ENCODE results near the gene UBE2G2. TPM values are rescaled to one million over a fixed set of nuclear protein-coding genes. Genes with fewer than 3 reads are reported as not detected.
A peak's percentile ranks its signal among the peaks of the same experiment; 100 is the strongest.

The UBE2G2 gene
- total RNA-seq (10 to 100 TPM; 53.0 to 62.6 TPM), polyA plus RNA-seq (ENCODE audit: insufficient read length in 2 of 2) (100 to 1,000 TPM in 1 of 2 donors, 10 to 100 TPM in 1; 83.8 to 102 TPM)
- long read RNA-seq, donor 1, full-length matches to known transcripts = 28 of 28 reads
- long read RNA-seq, donor 1, partial matches to known transcripts = 0 of 28 reads
- long read RNA-seq, donor 1, other reads (novel, unspliced or antisense) = 0 of 28 reads
- long read RNA-seq, donor 2, transcript UBE2G2-202 (6 exons, 3,566 nt) = major isoform, 5 of 7 reads
- long read RNA-seq, donor 2, partial matches to known transcripts = 0 of 7 reads
- long read RNA-seq, donor 2, other reads (novel, unspliced or antisense) = 0 of 7 reads
- long read RNA-seq, donor 3, transcript UBE2G2-202 (6 exons, 3,566 nt) = major isoform, 11 of 14 reads
- long read RNA-seq, donor 3, partial matches to known transcripts = 0 of 14 reads
- long read RNA-seq, donor 3, other reads (novel, unspliced or antisense) = 0 of 14 reads
- long read RNA-seq, donor 4, full-length matches to known transcripts = 40 of 40 reads
- long read RNA-seq, donor 4, partial matches to known transcripts = 0 of 40 reads
- long read RNA-seq, donor 4, other reads (novel, unspliced or antisense) = 0 of 40 reads

GRCh38 chr21:44801468-44802395 is at the start of gene UBE2G2:
Gene UBE2G2, minus strand, starts transcription at chr21:44801820. Its CDS starts 72 bp downstream, at chr21:44801748.
- Histone ChIP-seq H3K4me1 (ENCODE audit: control insufficient read depth, insufficient read depth, low read length) (peaks cover 15% of the 10 kb centered on the region), H3K4me3 (ENCODE audit: low read depth, low read length) (peak within 1 kb of the TSS; percentile 77), H3K9me3 (ENCODE audit: control insufficient read depth, insufficient read depth, low read length) (no peaks in the 10 kb centered on the region), H3K27ac (ENCODE audit: low read depth, low read length) (no peak within 1 kb of the TSS), H3K27me3 (ENCODE audit: control insufficient read depth, insufficient read depth, low read length) (no peaks in the 10 kb centered on the region), H3K36me3 (ENCODE audit: control insufficient read depth, insufficient read depth, low read length) (peaks cover 15% of the 10 kb centered on the region)
- under 1% methylated on average over 97 of the region's 97 CpGs for WGBS (ENCODE audit: insufficient coverage)
- DNase-seq (ENCODE audit: low read depth in 4 of 6, low spot score in 6 of 6) = peak in 5 of 6 donors; percentile 57 to 95 (median 80)

GRCh38 chr21:44850905-44851657 is 49.5 kb upstream of the UBE2G2 start:
- H3K36me3 ChIP-seq (ENCODE audit: control insufficient read depth, insufficient read depth, low read length) = peaks cover 79% of the 10 kb centered on the region
- H3K27me3 ChIP-seq (ENCODE audit: control insufficient read depth, insufficient read depth, low read length) = no peaks in the 10 kb centered on the region
- H3K27ac ChIP-seq (ENCODE audit: low read depth, low read length) = no peak overlapping the region
- no peaks in the 10 kb centered on the region for H3K9me3 ChIP-seq (ENCODE audit: control insufficient read depth, insufficient read depth, low read length)
- H3K4me1 ChIP-seq (ENCODE audit: control insufficient read depth, insufficient read depth, low read length) = peaks cover 13% of the 10 kb centered on the region
- no peak for DNase-seq (ENCODE audit: low read depth in 4 of 6, low spot score in 6 of 6)
- H3K4me3 ChIP-seq (ENCODE audit: low read depth, low read length) = no peak overlapping the region
- 89% methylated on average over 19 of the region's 26 CpGs for WGBS (ENCODE audit: insufficient coverage)

GRCh38 chr21:44850208-44850800 is 48.7 kb upstream of the UBE2G2 start:
- Histone ChIP-seq H3K36me3 (ENCODE audit: control insufficient read depth, insufficient read depth, low read length) (peaks cover 71% of the 10 kb centered on the region), H3K4me1 (ENCODE audit: control insufficient read depth, insufficient read depth, low read length) (peaks cover 20% of the 10 kb centered on the region), H3K27ac (ENCODE audit: low read depth, low read length) (no peak overlapping the region), H3K4me3 (ENCODE audit: low read depth, low read length) (no peak overlapping the region), H3K9me3 (ENCODE audit: control insufficient read depth, insufficient read depth, low read length) (no peaks in the 10 kb centered on the region), H3K27me3 (ENCODE audit: control insufficient read depth, insufficient read depth, low read length) (peaks cover 4% of the 10 kb centered on the region)
- 97% methylated on average over 12 of the region's 20 CpGs for WGBS (ENCODE audit: insufficient coverage)
- no peak for DNase-seq (ENCODE audit: low read depth in 4 of 6, low spot score in 6 of 6)

- WGBS (ENCODE audit: insufficient coverage) = 92% methylated on average over 11 of the region's 12 CpGs
- Histone ChIP-seq H3K9me3 (ENCODE audit: control insufficient read depth, insufficient read depth, low read length) (no peaks in the 10 kb centered on the region), H3K4me1 (ENCODE audit: control insufficient read depth, insufficient read depth, low read length) (peaks cover 20% of the 10 kb centered on the region), H3K36me3 (ENCODE audit: control insufficient read depth, insufficient read depth, low read length) (peaks cover 65% of the 10 kb centered on the region), H3K27me3 (ENCODE audit: control insufficient read depth, insufficient read depth, low read length) (peaks cover 4% of the 10 kb centered on the region), H3K4me3 (ENCODE audit: low read depth, low read length) (no peak overlapping the region), H3K27ac (ENCODE audit: low read depth, low read length) (no peak overlapping the region)
- no peak for DNase-seq (ENCODE audit: low read depth in 4 of 6, low spot score in 6 of 6)
Observed at GRCh38 chr21:44849616-44850130, 48.1 kb upstream of the UBE2G2 start.

GRCh38 chr21:44848821-44849521 is 47.4 kb upstream of the UBE2G2 start:
- H3K4me1 ChIP-seq (ENCODE audit: control insufficient read depth, insufficient read depth, low read length) = peaks cover 20% of the 10 kb centered on the region
- no peak overlapping the region for H3K27ac ChIP-seq (ENCODE audit: low read depth, low read length)
- no peak overlapping the region for H3K4me3 ChIP-seq (ENCODE audit: low read depth, low read length)
- no peak for DNase-seq (ENCODE audit: low read depth in 4 of 6, low spot score in 6 of 6)
- 94% methylated on average over 36 of the region's 36 CpGs for WGBS (ENCODE audit: insufficient coverage)
- H3K36me3 ChIP-seq (ENCODE audit: control insufficient read depth, insufficient read depth, low read length) = peaks cover 58% of the 10 kb centered on the region
- no peaks in the 10 kb centered on the region for H3K9me3 ChIP-seq (ENCODE audit: control insufficient read depth, insufficient read depth, low read length)
- peaks cover 4% of the 10 kb centered on the region for H3K27me3 ChIP-seq (ENCODE audit: control insufficient read depth, insufficient read depth, low read length)

GRCh38 chr21:44847261-44848056 is 45.8 kb upstream of the UBE2G2 start:
- peaks cover 20% of the 10 kb centered on the region for H3K4me1 ChIP-seq (ENCODE audit: control insufficient read depth, insufficient read depth, low read length)
- no peak overlapping the region for H3K27ac ChIP-seq (ENCODE audit: low read depth, low read length)
- WGBS (ENCODE audit: insufficient coverage) = 79% methylated on average over 24 of the region's 24 CpGs
- peaks cover 46% of the 10 kb centered on the region for H3K36me3 ChIP-seq (ENCODE audit: control insufficient read depth, insufficient read depth, low read length)
- H3K4me3 ChIP-seq (ENCODE audit: low read depth, low read length) = no peak overlapping the region
- peaks cover 4% of the 10 kb centered on the region for H3K27me3 ChIP-seq (ENCODE audit: control insufficient read depth, insufficient read depth, low read length)
- no peaks in the 10 kb centered on the region for H3K9me3 ChIP-seq (ENCODE audit: control insufficient read depth, insufficient read depth, low read length)
- DNase-seq (ENCODE audit: low read depth in 4 of 6, low spot score in 6 of 6) = no peak

GRCh38 chr21:44846485-44847260 is 45.1 kb upstream of the UBE2G2 start:
- H3K36me3 ChIP-seq (ENCODE audit: control insufficient read depth, insufficient read depth, low read length) = peaks cover 42% of the 10 kb centered on the region
- peaks cover 20% of the 10 kb centered on the region for H3K4me1 ChIP-seq (ENCODE audit: control insufficient read depth, insufficient read depth, low read length)
- H3K27ac ChIP-seq (ENCODE audit: low read depth, low read length) = no peak overlapping the region
- peaks cover 4% of the 10 kb centered on the region for H3K27me3 ChIP-seq (ENCODE audit: control insufficient read depth, insufficient read depth, low read length)
- 33% methylated on average over 27 of the region's 27 CpGs for WGBS (ENCODE audit: insufficient coverage)
- H3K9me3 ChIP-seq (ENCODE audit: control insufficient read depth, insufficient read depth, low read length) = no peaks in the 10 kb centered on the region
- DNase-seq (ENCODE audit: low read depth in 4 of 6, low spot score in 6 of 6) = peak in 3 of 6 donors; percentile 24 to 79 (median 62)
- H3K4me3 ChIP-seq (ENCODE audit: low read depth, low read length) = no peak overlapping the region

All from spinal cord (tissue), 10 donors.